Ramos (cell line): ENCODE data around the gene KIAA1549.
"Not testable (repeated sequence)": the region's sequence is repeated elsewhere in the genome, so short reads cannot be mapped to it uniquely, and the experiment has no call there.

Experiments used
- in situ Hi-C: fragments of 300-500 bp; cut with MboI; formaldehyde crosslinking; loops from one replicate; pipeline ENCODE4 v1.14.3; 2022; ENCODE audit warnings: low sequenced_read_pairs; ENCODE audit not compliant: unreplicated experiment

Gene KIAA1549

GRCh38 chr7:138981332-138982203 lies at the start of gene KIAA1549:
Gene KIAA1549, minus strand, starts transcription at chr7:138981389. Its CDS starts 120 bp downstream, at chr7:138981269.
- in situ Hi-C loops = no loop called here

DNA sequence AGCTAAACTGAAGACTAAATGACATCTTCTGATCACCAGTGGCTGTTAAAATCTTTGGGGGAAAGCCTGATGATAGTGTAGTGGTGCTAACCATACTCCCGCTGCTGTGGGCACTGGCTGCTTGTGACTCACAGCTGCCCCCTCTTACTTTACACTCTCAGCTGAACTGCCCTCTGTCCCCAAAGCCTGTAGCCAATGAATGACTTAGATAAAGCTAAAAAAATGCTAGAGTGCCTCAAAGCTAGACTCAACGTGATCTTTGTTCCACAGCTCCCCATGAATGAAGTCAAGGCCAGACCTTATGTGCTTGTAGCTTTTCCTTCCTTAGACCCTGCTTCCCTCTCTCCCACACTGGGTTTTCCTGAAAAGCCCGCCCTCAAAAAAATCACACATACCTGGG lies 48.2 kb upstream of the KIAA1549 start:
- in situ Hi-C loops = no loop called here

DNA sequence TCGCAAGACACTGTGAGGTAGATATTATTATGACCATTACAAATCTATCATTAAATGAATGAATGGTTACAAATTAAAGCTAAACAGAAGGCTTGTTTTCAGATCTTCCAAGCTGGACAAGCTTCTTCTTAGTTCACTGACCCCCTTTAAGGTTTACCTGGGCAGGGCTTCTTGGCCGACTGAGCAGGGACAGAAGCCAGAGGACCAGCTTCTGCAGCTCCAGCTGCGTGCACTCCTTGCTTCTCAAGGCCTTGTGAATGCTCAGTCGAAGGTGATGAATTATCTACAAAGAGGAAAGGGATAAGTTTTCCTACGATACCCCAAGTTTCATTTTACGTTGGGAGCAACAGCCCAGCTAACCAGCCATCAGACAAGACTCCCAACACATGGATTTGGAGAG lies 45.4 kb upstream of the KIAA1549 start:
- in situ Hi-C loops = no loop called here

DNA sequence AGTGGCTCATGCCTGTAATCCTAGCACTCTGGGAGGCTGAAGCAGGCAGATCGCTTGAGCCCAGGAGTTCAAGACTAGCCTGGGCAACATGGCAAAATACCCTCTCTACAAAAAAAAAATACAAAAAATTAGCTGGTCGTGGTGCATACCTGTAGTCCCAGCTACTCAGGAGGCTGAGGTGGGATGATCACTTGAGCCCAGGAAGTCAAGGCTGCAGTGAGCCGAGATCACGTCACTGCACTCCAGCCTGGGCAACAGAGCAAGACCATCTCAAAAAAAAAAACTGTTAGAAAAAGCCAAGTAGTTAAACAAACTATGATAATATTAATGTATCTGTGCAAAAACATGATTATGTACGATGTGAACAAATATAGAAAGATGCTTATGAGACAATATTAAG lies 44.7 kb upstream of the KIAA1549 start:
- in situ Hi-C loops = not testable (repeated sequence)

- in situ Hi-C loops = no loop called here
Measured at GRCh38 chr7:139023076-139023475, 41.9 kb upstream of the KIAA1549 start.

GRCh38 chr7:139022286-139022685 lies 41.1 kb upstream of the KIAA1549 start:
- in situ Hi-C loops = no loop called here

- in situ Hi-C loops = no loop called here
Measured at GRCh38 chr7:139018910-139019309, 37.7 kb upstream of the KIAA1549 start.

- in situ Hi-C loops = no loop called here
Measured at GRCh38 chr7:139016931-139017511, 35.8 kb upstream of the KIAA1549 start.

DNA sequence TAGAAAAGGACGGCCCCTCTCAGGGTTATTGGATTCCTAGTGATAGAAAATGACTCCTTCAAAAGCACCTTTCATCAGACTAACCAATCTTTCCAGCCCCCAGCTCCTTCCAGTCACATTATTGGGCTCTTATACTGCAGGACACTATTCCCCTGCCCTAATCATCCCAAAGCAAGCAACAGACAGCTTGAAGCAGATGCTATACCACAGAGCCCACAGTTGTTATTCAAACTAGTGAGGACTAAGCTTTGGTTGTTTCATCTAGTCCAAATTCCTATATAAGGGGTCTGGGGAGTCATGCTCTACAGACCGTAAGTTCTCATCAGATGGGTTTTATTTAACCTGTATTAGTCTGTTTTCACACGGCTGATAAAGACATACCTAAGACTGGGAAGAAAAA lies 30.2 kb upstream of the KIAA1549 start:
- in situ Hi-C loops = no loop called here

- in situ Hi-C loops = no loop called here
Measured at GRCh38 chr7:139004321-139005090, 23.3 kb upstream of the KIAA1549 start.

DNA sequence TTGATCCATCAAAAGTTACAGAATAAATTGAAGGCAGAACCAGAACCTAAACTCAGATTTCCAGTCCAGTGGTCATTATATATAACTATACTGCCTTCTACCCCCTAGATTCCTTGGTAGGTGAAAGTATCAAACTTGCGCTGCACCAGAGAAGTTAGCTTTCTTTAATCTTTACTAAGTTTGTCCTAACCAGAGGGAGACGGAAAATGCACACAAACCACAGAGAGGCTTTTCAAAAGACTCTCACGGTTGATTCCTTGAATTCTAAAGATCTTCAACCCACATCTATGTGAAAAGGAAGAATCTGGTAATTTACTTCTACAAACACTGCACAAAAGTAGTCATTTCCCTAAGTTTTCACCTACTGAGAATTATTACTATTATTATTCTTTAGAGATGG lies 18.2 kb upstream of the KIAA1549 start:
- in situ Hi-C loops = no loop called here

DNA sequence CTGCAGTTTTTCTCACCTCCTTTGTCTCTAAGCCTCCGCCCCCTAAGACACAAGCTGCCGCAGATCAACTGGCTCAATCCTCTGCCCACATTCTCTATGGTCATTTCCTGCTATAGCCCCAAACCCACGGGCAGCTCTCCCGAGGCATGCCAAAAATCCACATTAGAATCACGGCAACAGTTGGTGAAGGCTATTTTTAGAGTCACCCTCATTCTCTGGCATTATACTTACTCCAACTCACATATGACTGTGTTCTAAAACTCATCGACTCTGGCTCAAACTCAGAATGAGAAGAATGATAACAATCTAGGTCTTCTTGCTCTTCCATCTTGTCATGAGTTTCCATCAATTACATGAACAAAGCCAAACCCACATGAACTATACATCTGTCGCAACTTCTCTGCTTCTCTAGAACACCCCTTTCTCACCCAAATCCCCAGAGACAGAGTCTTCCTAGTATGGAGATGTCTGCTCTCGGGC lies 10.9 kb upstream of the KIAA1549 start:
- in situ Hi-C loops = no loop called here

- in situ Hi-C loops = no loop called here
Measured at GRCh38 chr7:138987686-138988085, 6.5 kb upstream of the KIAA1549 start.

GRCh38 chr7:138982204-138982623 lies 1.0 kb upstream of the KIAA1549 start:
- in situ Hi-C loops = no loop called here

DNA sequence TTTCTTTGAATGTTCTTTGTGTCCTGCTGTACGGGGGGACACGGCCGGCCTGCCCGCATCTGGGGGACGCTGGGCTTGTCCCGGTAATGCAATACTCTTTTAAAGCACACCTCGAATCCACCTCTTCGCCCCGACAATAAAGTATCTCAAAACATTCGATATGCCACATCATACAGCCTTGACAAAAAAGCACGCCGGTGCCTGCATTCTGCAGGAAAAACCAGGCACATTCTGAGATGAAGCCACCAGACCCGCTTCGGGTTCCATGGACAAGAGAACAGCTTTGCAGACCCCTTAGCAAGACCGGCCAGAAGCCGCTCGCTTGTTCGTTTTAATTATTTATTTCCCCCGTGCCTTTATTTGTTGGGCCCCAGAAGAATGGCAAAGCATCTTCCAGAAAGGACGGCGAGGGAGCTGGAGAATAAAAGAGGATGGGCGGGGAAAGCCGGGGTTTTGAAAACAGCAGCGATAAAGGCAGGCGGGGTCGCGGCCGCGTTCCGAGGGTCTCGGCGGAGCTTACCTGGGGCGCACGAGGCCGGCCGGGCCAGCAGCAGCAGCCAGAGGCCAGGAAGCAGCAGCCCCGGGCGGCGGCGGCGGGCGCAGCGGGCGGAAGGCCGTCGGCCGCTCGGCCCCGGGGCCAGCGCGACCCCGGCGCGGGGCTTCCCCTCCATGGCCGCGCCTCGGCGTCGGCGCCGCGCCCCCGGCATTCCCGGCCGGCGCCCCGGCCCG lies 462 bp downstream of the KIAA1549 start:
- in situ Hi-C loops = no loop called here

GRCh38 chr7:138979988-138980562 lies 1.1 kb downstream of the KIAA1549 start:
- in situ Hi-C loops = no loop called here

- in situ Hi-C loops = no loop called here
Measured at GRCh38 chr7:138979226-138979979, 1.8 kb downstream of the KIAA1549 start.

DNA sequence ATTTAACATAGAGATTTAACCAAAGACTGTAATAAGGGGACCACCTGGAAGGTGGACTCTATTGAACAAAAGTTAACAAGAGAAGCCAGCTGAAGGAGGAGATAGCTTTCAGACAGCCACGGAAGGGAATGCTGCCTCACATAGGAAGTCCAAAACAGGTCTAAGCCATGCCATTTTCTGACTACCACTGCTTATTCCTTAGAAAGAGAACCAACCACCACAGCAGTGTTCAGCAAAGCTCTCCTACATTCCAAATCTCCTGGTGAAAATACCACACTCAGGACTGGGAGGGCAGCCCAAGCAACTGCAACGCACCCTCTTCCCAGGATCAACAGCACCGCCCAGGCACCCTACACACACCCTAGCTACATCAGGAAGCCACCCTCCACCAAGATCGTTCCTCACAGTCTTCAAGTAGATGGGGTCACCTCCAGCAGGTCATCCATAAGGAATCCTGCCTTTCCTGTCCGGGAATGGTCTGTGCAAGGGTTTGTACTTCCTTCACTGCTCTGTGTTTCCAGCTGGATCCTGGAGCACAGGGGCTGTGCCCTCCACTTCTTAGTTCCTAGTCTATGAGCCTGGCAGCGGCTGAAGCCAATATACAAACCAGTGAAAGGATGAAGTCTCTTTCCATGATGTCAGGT lies 2.5 kb downstream of the KIAA1549 start:
- in situ Hi-C loops = no loop called here

DNA sequence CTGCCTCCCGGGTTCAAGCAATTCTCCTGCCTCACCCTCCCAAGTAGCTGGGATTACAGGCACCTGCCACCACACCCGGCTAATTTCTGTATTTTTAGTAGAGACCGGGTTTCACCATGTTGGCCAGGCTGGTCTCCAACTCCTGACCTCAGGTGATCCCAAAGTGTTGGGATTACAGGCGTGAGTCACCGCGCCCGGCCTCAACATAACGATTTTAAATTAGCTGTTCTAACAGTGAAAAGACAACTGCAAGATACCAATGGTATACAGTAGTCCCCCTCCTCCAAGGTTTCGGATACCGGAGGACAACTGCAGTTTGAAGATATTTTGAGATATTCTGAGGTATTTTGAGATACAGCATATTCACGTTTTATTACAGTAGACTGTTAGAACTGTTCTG lies 5.0 kb downstream of the KIAA1549 start:
- in situ Hi-C loops = not testable (repeated sequence)
